HCT116 (cell line): Measurements from ENCODE around the gene MALRD1. TPM values are rescaled to one million over a fixed set of nuclear protein-coding genes. Genes with fewer than 3 reads are reported as not detected.

Source experiments
- ATAC-seq: fragments of 200-7000 bp; cut with Tn5 transposase; 2 replicates; pipeline ENCODE4 v1.9.1; 2020; ENCODE audit warnings: mild to moderate bottlenecking, moderate library complexity
- BruUV-seq: library from RNA; stranded (reverse); fragments of 400-500 nt; replicated peaks from 2 replicates; lab custom pipeline; 2021; lab: Mats Ljungman, UMichigan
- CTCF ChIA-PET: fragments of 300-600 bp; sonication (Branson Sonifier 250); formaldehyde crosslinking; loops from one replicate; lab custom pipeline; 2021; ENCODE audit warnings: antibody characterized with exemption; lab: Charles Lee
- POLR2A ChIA-PET: fragments of 300-600, 350-600 bp; sonication (Branson Sonifier 250); formaldehyde crosslinking; loops from one replicate; lab custom pipeline; 2021; ENCODE audit warnings: antibody characterized with exemption; lab: Charles Lee
- RAD21 ChIA-PET, 2 experiments: fragments of 300-600 bp; sonication (Branson Sonifier 250); formaldehyde crosslinking; loops; one replicate each; lab custom pipeline; 2023; ENCODE audit warnings: low total read pairs in 2 of 2; ENCODE audit not compliant: uncharacterized antibody in 2 of 2, unreplicated experiment in 2 of 2, low non-redundant PET in 1 of 2; lab: Charles Lee
- DNase-seq: peaks from one replicate; pipeline ENCODE4 v3.0.0-alpha.2; 2010; ENCODE audit warnings: low read depth, low spot score
- H2AFZ ChIP-seq: fragments of 200-600 bp; shearing (Covaris generic), sonication (generic); 2 replicates; pipeline ENCODE4 v1.6.1; 2017; ENCODE audit warnings: low read depth, mixed run types, mixed read lengths, antibody characterized with exemption, low read length; ENCODE audit not compliant: poor library complexity, severe bottlenecking
- H3K27ac ChIP-seq: 2 replicates; pipeline ENCODE4 v1.5.1; 2012; ENCODE audit warnings: low read depth, low read length
- H3K27me3 ChIP-seq: fragments of 200-600 bp; sonication (generic); 2 replicates; pipeline ENCODE4 v1.6.1; 2016; ENCODE audit warnings: mixed run types, low read length, mixed read lengths; ENCODE audit not compliant: insufficient read depth
- H3K36me3 ChIP-seq, 2 experiments: fragments of 200-500 bp in 1 of 2; fragments of 200-600 bp in 1 of 2; sonication (Bioruptor generic) in 1 of 2; sonication (generic) in 1 of 2; 2 replicates each; pipeline versions ENCODE4 v1.5.1 to v1.6.1; 2014 to 2016; ENCODE audit warnings: low read length in 2 of 2, inconsistent platforms in 1 of 2, mixed read lengths in 1 of 2, mixed run types in 1 of 2; ENCODE audit not compliant: insufficient read depth in 2 of 2, control insufficient read depth in 1 of 2
- H3K4me1 ChIP-seq, 2 experiments: fragments of 200-600 bp in 1 of 2; sonication (generic) in 1 of 2; 2 replicates each; pipeline versions ENCODE4 v1.5.1 to v1.6.1; 2012 to 2017; ENCODE audit warnings: low read length in 2 of 2, inconsistent platforms in 1 of 2, mild to moderate bottlenecking in 1 of 2, mixed read lengths in 1 of 2, mixed run types in 1 of 2, moderate library complexity in 1 of 2; ENCODE audit not compliant: insufficient read depth in 2 of 2, control insufficient read depth in 1 of 2
- H3K4me2 ChIP-seq: fragments of 200-600 bp; sonication (generic); 2 replicates; pipeline ENCODE4 v1.6.1; 2017; ENCODE audit warnings: mixed run types, low read length, mixed read lengths
- H3K4me3 ChIP-seq, 2 experiments: fragments of 200-600 bp in 1 of 2; sonication (generic) in 1 of 2; replicated peaks in 1 of 2; 2 replicates each; pipeline ENCODE4 v1.5.1; 2011 to 2016; ENCODE audit warnings: low read length in 2 of 2, control low read depth in 1 of 2, low read depth in 1 of 2, mild to moderate bottlenecking in 1 of 2, mixed read lengths in 1 of 2, mixed run types in 1 of 2
- H3K79me2 ChIP-seq: fragments of 200-600 bp; sonication (generic); 2 replicates; pipeline ENCODE4 v1.6.1; 2017; ENCODE audit warnings: mild to moderate bottlenecking, mixed run types, low read length, moderate library complexity, mixed read lengths; ENCODE audit not compliant: insufficient read depth
- H3K9ac ChIP-seq: fragments of 200-600 bp; sonication (generic); 2 replicates; pipeline ENCODE4 v1.6.1; 2016; ENCODE audit warnings: low read length, mixed read lengths
- H3K9me2 ChIP-seq: fragments of 200-600 bp; sonication (generic), shearing (Covaris generic); 2 replicates; pipeline ENCODE4 v1.6.1; 2017; ENCODE audit warnings: mixed run types, mild to moderate bottlenecking, moderate library complexity; ENCODE audit not compliant: insufficient read depth
- H3K9me3 ChIP-seq, 2 experiments: fragments of 200-500 bp in 1 of 2; fragments of 200-600 bp in 1 of 2; sonication (Bioruptor generic) in 1 of 2; sonication (generic) in 1 of 2; 2 replicates each; pipeline ENCODE4 v1.6.1; 2014 to 2017; ENCODE audit warnings: low read length in 2 of 2, mixed read lengths in 2 of 2, inconsistent platforms in 1 of 2, low read depth in 1 of 2, mild to moderate bottlenecking in 1 of 2, mixed run types in 1 of 2, moderate library complexity in 1 of 2; ENCODE audit not compliant: control insufficient read depth in 1 of 2, insufficient read depth in 1 of 2
- H4K20me1 ChIP-seq: fragments of 200-600 bp; sonication (generic), shearing (Covaris generic); 2 replicates; pipeline ENCODE4 v1.6.1; 2017; ENCODE audit warnings: mixed run types, mild to moderate bottlenecking, moderate library complexity; ENCODE audit not compliant: insufficient read depth
- EGR1 ChIP-seq: IDR thresholded peaks from 2 replicates; pipeline ENCODE4 v1.6.1; 2012; ENCODE audit warnings: low read depth
- EZH2 ChIP-seq: fragments of 200-600 bp; sonication (generic); IDR thresholded peaks from 2 replicates; pipeline ENCODE4 v1.6.1; 2017; ENCODE audit warnings: antibody characterized with exemption, mixed run types
- EZH2phosphoT487 ChIP-seq: fragments of 200-600 bp; IDR thresholded peaks from 2 replicates; pipeline ENCODE4 v1.6.1; 2018; ENCODE audit warnings: antibody characterized with exemption, borderline replicate concordance
- FOSL1 ChIP-seq: IDR thresholded peaks from 2 replicates; pipeline ENCODE4 v1.6.1; 2012; ENCODE audit warnings: low read depth
- JUND ChIP-seq: IDR thresholded peaks from 2 replicates; pipeline ENCODE4 v1.6.1; 2012
- POLR2A ChIP-seq: IDR thresholded peaks from 2 replicates; pipeline ENCODE4 v1.7.0; 2011; ENCODE audit warnings: borderline replicate concordance; ENCODE audit not compliant: insufficient read depth, insufficient read length; ENCODE audit errors: extremely low read depth
- POLR2AphosphoS5 ChIP-seq: IDR thresholded peaks from 2 replicates; pipeline ENCODE4 v1.6.1; 2011; ENCODE audit warnings: mild to moderate bottlenecking, low read depth, low read length, moderate library complexity
- RAD21 ChIP-seq: IDR thresholded peaks from 2 replicates; pipeline ENCODE4 v1.6.1; 2012; ENCODE audit warnings: low read depth, mild to moderate bottlenecking
- SIN3A ChIP-seq: IDR thresholded peaks from 2 replicates; pipeline ENCODE4 v1.6.1; 2012; ENCODE audit warnings: low read depth
- TCF7L2 ChIP-seq: IDR thresholded peaks from 2 replicates; pipeline ENCODE4 v1.7.0; 2011; ENCODE audit warnings: borderline replicate concordance, inconsistent platforms; ENCODE audit not compliant: insufficient read depth, insufficient read length; ENCODE audit errors: extremely low read depth
- ZNF274 ChIP-seq: fragments of 200-500 bp; sonication (Bioruptor generic); IDR thresholded peaks from 2 replicates; pipeline ENCODE4 v1.6.1; 2014; ENCODE audit warnings: mild to moderate bottlenecking, low read depth, low read length, inconsistent platforms
- intact Hi-C: fragments of 100-400 bp; cut with micrococcal nuclease; formaldehyde crosslinking; loops from 2 replicates; pipeline ENCODE4 v1.10.0; 2022
- total RNA-seq: library from RNA; stranded (reverse); gene quantifications from one replicate; pipeline ENCODE4 v1.2.1, GENCODE V29; 2021; ENCODE audit not compliant: unreplicated experiment
- TF ChIP-seq, protein P1 (sequence below): IDR thresholded peaks from 2 replicates; pipeline ENCODE4 v1.6.1; 2011; ENCODE audit warnings: mild to moderate bottlenecking, low read length, moderate library complexity; ENCODE audit not compliant: insufficient replicate concordance; ENCODE audit errors: extremely low read depth

MALRD1 gene
- total RNA-seq, 1 experiment from 2014 or later: not detected

DNA sequence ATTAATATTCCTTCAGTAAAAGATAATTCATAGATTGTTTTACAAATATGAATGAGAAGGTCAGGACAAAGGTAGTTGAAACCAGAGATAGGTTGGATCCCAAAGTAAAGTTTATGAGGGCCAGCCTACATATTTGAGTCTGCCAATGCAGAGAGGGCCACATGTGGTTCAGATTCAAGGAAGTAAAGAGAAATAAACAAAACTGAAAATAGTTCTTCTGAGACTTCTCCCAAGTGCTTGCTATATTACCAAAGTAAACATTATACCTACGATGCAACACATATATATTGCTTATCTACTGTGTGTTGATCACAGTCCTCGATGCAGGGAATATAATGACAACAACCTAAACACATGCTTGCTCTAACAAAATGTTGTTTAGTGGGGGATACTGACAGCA is 109.8 kb downstream of the MALRD1 start:
- Histone ChIP-seq H3K79me2 (no peaks in the 10 kb centered on the region), H3K9me2 (no peaks in the 10 kb centered on the region), H4K20me1 (no peaks in the 10 kb centered on the region), H3K27ac (no peak overlapping the region), H3K36me3 (no peaks in the 10 kb centered on the region), H2AFZ (no peak overlapping the region), H3K9me3 (peaks cover 7 to 8% of the 10 kb centered on the region in 2 experiments; a peak in 2 of 4 replicates)
- RAD21 ChIA-PET: no interaction called here
- CTCF ChIA-PET: no interaction called here
- no peak for ATAC-seq
- no TSS peak for BruUV-seq
- TF ChIP-seq SIN3A (no peak), EZH2 (no peak), RAD21 (no peak), ZNF274 (no peak)
- TF ChIP-seq, protein P1, sequence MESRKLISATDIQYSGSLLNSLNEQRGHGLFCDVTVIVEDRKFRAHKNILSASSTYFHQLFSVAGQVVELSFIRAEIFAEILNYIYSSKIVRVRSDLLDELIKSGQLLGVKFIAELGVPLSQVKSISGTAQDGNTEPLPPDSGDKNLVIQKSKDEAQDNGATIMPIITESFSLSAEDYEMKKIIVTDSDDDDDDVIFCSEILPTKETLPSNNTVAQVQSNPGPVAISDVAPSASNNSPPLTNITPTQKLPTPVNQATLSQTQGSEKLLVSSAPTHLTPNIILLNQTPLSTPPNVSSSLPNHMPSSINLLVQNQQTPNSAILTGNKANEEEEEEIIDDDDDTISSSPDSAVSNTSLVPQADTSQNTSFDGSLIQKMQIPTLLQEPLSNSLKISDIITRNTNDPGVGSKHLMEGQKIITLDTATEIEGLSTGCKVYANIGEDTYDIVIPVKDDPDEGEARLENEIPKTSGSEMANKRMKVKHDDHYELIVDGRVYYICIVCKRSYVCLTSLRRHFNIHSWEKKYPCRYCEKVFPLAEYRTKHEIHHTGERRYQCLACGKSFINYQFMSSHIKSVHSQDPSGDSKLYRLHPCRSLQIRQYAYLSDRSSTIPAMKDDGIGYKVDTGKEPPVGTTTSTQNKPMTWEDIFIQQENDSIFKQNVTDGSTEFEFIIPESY: no peak
- TF ChIP-seq, all 23 proteins: peak for 0
- intact Hi-C loops: no loop called here
- Histone ChIP-seq H3K9ac (no peak overlapping the region), H3K4me3 (no peak overlapping the region), H3K4me2 (no peak overlapping the region), H3K27me3 (no peaks in the 10 kb centered on the region), H3K4me1 (no peaks in the 10 kb centered on the region)
- no peak for DNase-seq
- POLR2A ChIA-PET: no interaction called here

DNA sequence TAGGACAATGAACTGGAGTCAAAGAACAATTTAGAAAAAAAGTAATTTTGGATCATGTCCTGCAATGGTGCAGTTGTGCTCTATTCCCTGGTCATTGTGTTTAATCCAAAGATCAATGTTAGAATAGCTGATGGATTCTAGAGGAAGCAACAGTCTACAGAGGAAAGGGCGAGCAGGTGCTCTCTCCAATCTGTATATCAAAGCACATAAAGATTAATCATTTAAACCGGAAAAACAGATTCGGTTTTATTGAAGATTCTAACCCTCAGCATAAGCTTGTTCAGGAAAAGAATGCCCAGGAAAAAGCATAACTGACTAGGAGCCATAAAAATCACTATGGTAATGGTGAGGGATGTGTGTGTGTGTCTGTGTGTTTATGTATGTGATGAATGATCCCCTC is 110.3 kb downstream of the MALRD1 start:
- no peaks in the 10 kb centered on the region for H4K20me1 ChIP-seq
- RAD21 ChIA-PET: no interaction called here
- H2AFZ ChIP-seq: no peak overlapping the region
- CTCF ChIA-PET: no interaction called here
- no peak overlapping the region for H3K4me2 ChIP-seq
- no peak for DNase-seq
- H3K9me3 ChIP-seq: peaks cover 7 to 8% of the 10 kb centered on the region in 2 experiments; a peak in 2 of 4 replicates
- H3K4me1 ChIP-seq: no peaks in the 10 kb centered on the region
- no peaks in the 10 kb centered on the region for H3K79me2 ChIP-seq
- H3K9ac ChIP-seq: no peak overlapping the region
- H3K36me3 ChIP-seq: no peaks in the 10 kb centered on the region
- intact Hi-C loops: no loop called here
- POLR2A ChIA-PET: no interaction called here
- no peak for ATAC-seq
- no peaks in the 10 kb centered on the region for H3K9me2 ChIP-seq
- TF ChIP-seq POLR2AphosphoS5 (no peak), TCF7L2 (no peak), ZNF274 (no peak), FOSL1 (no peak), EGR1 (no peak), EZH2 (no peak), JUND (no peak), POLR2A (no peak), EZH2phosphoT487 (no peak)
- BruUV-seq: no TSS peak
- no peaks in the 10 kb centered on the region for H3K27me3 ChIP-seq
- no peak overlapping the region for H3K27ac ChIP-seq
- no peak overlapping the region for H3K4me3 ChIP-seq
